Panc1 (cell line): ENCODE measurements around the gene DVL1. TPM values are rescaled to one million over a fixed set of nuclear protein-coding genes. Genes with fewer than 3 reads are reported as not detected.

Source experiments
- ATAC-seq: fragments of 200-7000 bp; cut with Tn5 transposase; 2 replicates; pipeline ENCODE4 v1.9.1; 2020; ENCODE audit warnings: mild to moderate bottlenecking, moderate library complexity
- BruUV-seq: library from RNA; stranded (reverse); fragments of 400-500 nt; replicated peaks from 2 replicates; lab custom pipeline; 2021; lab: Mats Ljungman, UMichigan
- CTCF ChIA-PET: fragments of 300-600 bp; sonication (Branson Sonifier 250); formaldehyde crosslinking; loops from one replicate; lab custom pipeline; 2022; ENCODE audit warnings: antibody characterized with exemption; lab: Charles Lee
- POLR2A ChIA-PET: fragments of 300-600 bp; sonication (Branson Sonifier 250); formaldehyde crosslinking; loops from one replicate; lab custom pipeline; 2022; ENCODE audit warnings: antibody characterized with exemption; lab: Charles Lee
- DNase-seq: peaks from one replicate; pipeline ENCODE4 v3.0.0-alpha.2; 2010; ENCODE audit warnings: low read depth, low spot score
- H3K27ac ChIP-seq: 2 replicates; pipeline ENCODE4 v1.5.1; 2011; ENCODE audit warnings: mild to moderate bottlenecking, low read length, inconsistent platforms
- H3K27me3 ChIP-seq: fragments of 200-500 bp; sonication (Bioruptor generic); 2 replicates; pipeline ENCODE4 v1.6.0; 2014; ENCODE audit warnings: low read length, inconsistent platforms; ENCODE audit not compliant: control insufficient read depth, insufficient read depth
- H3K36me3 ChIP-seq: fragments of 200-500 bp; sonication (Bioruptor generic); 2 replicates; pipeline ENCODE4 v1.5.1; 2014; ENCODE audit warnings: inconsistent platforms, mild to moderate bottlenecking, low read length, moderate library complexity; ENCODE audit not compliant: control insufficient read depth, insufficient read depth
- H3K4me1 ChIP-seq: 2 replicates; pipeline ENCODE4 v1.5.1; 2011; ENCODE audit warnings: inconsistent platforms, mild to moderate bottlenecking, low read length, moderate library complexity; ENCODE audit not compliant: control insufficient read depth, insufficient read depth
- H3K4me3 ChIP-seq, 2 experiments: 2 replicates each; pipeline ENCODE4 v1.5.1; 2011 to 2012; ENCODE audit warnings: low read depth in 2 of 2, low read length in 2 of 2, mild to moderate bottlenecking in 2 of 2, inconsistent platforms in 1 of 2, moderate library complexity in 1 of 2
- H3K9me3 ChIP-seq: fragments of 200-500 bp; sonication (Bioruptor generic); 2 replicates; pipeline ENCODE4 v1.5.1; 2014; ENCODE audit warnings: low read depth, mild to moderate bottlenecking, inconsistent platforms, low read length, moderate library complexity; ENCODE audit not compliant: control insufficient read depth, insufficient read depth
- POLR2AphosphoS5 ChIP-seq: IDR thresholded peaks from 2 replicates; pipeline ENCODE4 v1.6.1; 2012; ENCODE audit warnings: mild to moderate bottlenecking, low read depth, low read length, moderate library complexity
- REST ChIP-seq, 2 experiments: IDR thresholded peaks; 2 replicates each; pipeline ENCODE4 v1.6.1; 2011 to 2012; ENCODE audit warnings: low read depth in 2 of 2, control low read depth in 1 of 2, low read length in 1 of 2, mild to moderate bottlenecking in 1 of 2, moderate library complexity in 1 of 2; ENCODE audit not compliant: insufficient read depth in 1 of 2
- SIN3A ChIP-seq: IDR thresholded peaks from 2 replicates; pipeline ENCODE4 v1.6.1; 2012; ENCODE audit warnings: low read depth, mild to moderate bottlenecking, low read length, moderate library complexity, borderline replicate concordance; ENCODE audit not compliant: insufficient read depth
- TCF7L2 ChIP-seq: IDR thresholded peaks from 2 replicates; pipeline ENCODE4 v1.6.1; 2011; ENCODE audit warnings: mild to moderate bottlenecking, low read depth, low read length, inconsistent platforms
- in situ Hi-C: cut with HindIII; loops from 2 replicates; pipeline ENCODE4 v1.10.0; 2016; ENCODE audit warnings: low sequenced_read_pairs, low pct_unique_long_range_greater_than_20kb
- intact Hi-C: fragments of 100-400 bp; cut with micrococcal nuclease; formaldehyde crosslinking; loops from one replicate; pipeline ENCODE4 v1.10.0; 2022; ENCODE audit not compliant: unreplicated experiment
- total RNA-seq: library from RNA; stranded (reverse); gene quantifications from one replicate; pipeline ENCODE4 v1.2.1, GENCODE V29; 2021; ENCODE audit not compliant: unreplicated experiment
- TF ChIP-seq, protein P1 (sequence below): fragments of 450-650 bp; IDR thresholded peaks from 2 replicates; pipeline ENCODE4 v1.5.1; 2017; ENCODE audit warnings: mild to moderate bottlenecking

DVL1 gene
- total RNA-seq, 1 experiment from 2014 or later = 144 TPM

DNA sequence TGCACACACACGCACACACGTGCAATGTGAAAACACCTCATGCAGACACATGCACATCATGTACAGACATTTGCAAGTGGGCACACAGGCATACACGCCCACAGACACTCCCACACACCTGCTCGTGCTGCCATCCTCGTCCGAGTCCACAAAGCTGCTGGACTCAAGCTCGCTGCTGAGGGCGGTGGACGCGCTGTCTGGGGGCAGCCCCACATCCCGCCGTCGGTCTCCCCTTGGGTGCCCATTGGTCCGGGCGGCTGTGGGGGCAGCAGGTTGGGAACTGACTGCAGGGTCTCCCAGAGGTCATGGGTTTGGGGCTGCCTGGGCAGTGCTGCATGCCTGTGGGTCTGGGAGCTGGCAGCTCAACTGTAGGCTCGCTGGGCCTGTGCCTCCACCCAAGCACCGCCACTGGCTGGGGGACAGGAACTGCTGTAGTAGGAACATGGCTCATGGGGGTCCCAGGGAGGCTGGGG lies 7.6 kb downstream of the DVL1 start:
- BruUV-seq = no TSS peak
- no peak overlapping the region for H3K27ac ChIP-seq
- in situ Hi-C loops = no loop called here
- no peaks in the 10 kb centered on the region for H3K27me3 ChIP-seq
- H3K4me3 ChIP-seq = no peak overlapping the region
- ATAC-seq (no peak), DNase-seq (no peak)
- POLR2A ChIA-PET = no interaction called here
- no peaks in the 10 kb centered on the region for H3K9me3 ChIP-seq
- TF ChIP-seq SIN3A = no peak
- CTCF ChIA-PET = interaction anchor here (0.6 kb wide), 1 partner anchor 31 kb away, joined by 11 read pairs; no protein-coding TSS in a partner anchor
- intact Hi-C loops = no loop called here
- no peaks in the 10 kb centered on the region for H3K36me3 ChIP-seq
- peaks cover 33% of the 10 kb centered on the region for H3K4me1 ChIP-seq

DNA sequence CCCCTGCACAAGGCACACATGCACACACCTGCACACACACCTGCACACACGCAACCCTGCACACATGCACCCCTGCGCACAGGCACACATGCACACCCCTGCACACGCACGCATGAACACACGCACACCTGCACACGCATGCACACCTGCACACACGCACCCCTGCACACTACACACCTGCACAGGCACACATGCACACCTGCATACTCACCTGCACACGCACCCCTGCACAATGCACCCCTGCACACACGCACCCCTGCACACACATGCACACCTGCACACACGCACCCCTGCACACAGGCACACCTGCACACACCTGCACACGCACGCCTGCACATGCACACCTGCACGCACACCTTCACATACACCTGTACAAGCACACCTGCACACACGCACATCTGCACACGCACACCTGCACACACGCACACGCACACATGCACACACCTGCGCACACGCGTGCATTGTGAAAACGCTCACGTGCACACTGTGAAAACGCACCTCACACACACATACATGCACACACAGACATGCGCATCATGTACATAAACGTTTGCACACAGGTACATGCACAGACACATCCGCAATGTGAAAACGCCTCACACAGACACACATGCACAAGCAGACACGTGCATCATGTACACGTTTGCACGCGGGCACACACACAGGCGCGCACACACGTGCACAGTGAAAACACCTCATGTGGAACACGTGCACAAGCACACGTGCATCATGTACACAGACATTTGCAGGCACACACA lies 8.2 kb downstream of the DVL1 start:
- no peak overlapping the region for H3K4me3 ChIP-seq
- BruUV-seq = no TSS peak
- CTCF ChIA-PET = interaction anchor here (0.6 kb wide), 1 partner anchor 31 kb away, joined by 11 read pairs; no protein-coding TSS in a partner anchor
- H3K27ac ChIP-seq = no peak overlapping the region
- intact Hi-C loops = no loop called here
- in situ Hi-C loops = no loop called here
- no peaks in the 10 kb centered on the region for H3K36me3 ChIP-seq
- ATAC-seq = no peak
- peaks cover 27% of the 10 kb centered on the region for H3K4me1 ChIP-seq
- DNase-seq = no peak
- H3K27me3 ChIP-seq = no peaks in the 10 kb centered on the region
- H3K9me3 ChIP-seq = no peaks in the 10 kb centered on the region
- POLR2A ChIA-PET = no interaction called here
- TF ChIP-seq TCF7L2 = no peak
- no peak for TF ChIP-seq REST (IDR thresholded peaks at IDR 0.05; ENCODE audit: insufficient read depth in 1 of 2, low read depth in 2 of 2, low read length in 1 of 2)
- no peak for TF ChIP-seq POLR2AphosphoS5
- TF ChIP-seq, protein P1, sequence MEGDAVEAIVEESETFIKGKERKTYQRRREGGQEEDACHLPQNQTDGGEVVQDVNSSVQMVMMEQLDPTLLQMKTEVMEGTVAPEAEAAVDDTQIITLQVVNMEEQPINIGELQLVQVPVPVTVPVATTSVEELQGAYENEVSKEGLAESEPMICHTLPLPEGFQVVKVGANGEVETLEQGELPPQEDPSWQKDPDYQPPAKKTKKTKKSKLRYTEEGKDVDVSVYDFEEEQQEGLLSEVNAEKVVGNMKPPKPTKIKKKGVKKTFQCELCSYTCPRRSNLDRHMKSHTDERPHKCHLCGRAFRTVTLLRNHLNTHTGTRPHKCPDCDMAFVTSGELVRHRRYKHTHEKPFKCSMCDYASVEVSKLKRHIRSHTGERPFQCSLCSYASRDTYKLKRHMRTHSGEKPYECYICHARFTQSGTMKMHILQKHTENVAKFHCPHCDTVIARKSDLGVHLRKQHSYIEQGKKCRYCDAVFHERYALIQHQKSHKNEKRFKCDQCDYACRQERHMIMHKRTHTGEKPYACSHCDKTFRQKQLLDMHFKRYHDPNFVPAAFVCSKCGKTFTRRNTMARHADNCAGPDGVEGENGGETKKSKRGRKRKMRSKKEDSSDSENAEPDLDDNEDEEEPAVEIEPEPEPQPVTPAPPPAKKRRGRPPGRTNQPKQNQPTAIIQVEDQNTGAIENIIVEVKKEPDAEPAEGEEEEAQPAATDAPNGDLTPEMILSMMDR = no peak
- no peak for TF ChIP-seq SIN3A

DNA sequence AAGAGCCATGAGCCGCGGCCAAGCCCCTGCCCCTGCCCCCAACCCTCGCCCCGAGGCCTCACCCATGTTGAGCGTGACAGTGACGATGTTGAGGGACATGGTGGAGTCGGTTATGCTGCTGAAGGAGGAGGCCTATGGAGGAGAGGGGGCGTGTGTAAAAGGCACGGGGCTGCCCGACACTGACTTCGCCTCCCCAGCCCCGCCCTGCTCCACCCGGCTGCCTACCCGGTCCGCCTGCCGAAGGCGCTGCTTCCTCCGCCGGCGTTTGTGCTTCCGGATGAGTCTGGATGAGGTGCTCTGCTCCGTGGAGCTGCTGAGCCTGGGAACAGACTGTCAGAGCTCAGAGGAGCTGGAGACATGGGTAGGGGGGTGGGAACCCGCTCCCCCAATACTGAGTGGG lies 9.0 kb downstream of the DVL1 start:
- CTCF ChIA-PET = no interaction called here
- TF ChIP-seq POLR2AphosphoS5 = no peak
- TF ChIP-seq SIN3A = no peak
- no peak for TF ChIP-seq TCF7L2
- TF ChIP-seq, protein P1 = no peak
- TF ChIP-seq REST (IDR thresholded peaks at IDR 0.05; ENCODE audit: insufficient read depth in 1 of 2, low read depth in 2 of 2, low read length in 1 of 2) = no peak
- DNase-seq (no peak), ATAC-seq (no peak)
- no peak overlapping the region for H3K27ac ChIP-seq
- no TSS peak for BruUV-seq
- H3K4me1 ChIP-seq = peaks cover 19% of the 10 kb centered on the region
- POLR2A ChIA-PET = no interaction called here
- H3K27me3 ChIP-seq = no peaks in the 10 kb centered on the region
- no peak overlapping the region for H3K4me3 ChIP-seq
- H3K9me3 ChIP-seq = no peaks in the 10 kb centered on the region
- in situ Hi-C loops (no loop called here), intact Hi-C loops (no loop called here)
- H3K36me3 ChIP-seq = no peaks in the 10 kb centered on the region
